Keratinocyte (primary cell): ENCODE measurements around the gene COASY. TPM values are rescaled to one million over a fixed set of nuclear protein-coding genes. Genes with fewer than 3 reads are reported as not detected.

Experiments used
- DNase-seq: peaks from one replicate; pipeline ENCODE4 v3.0.0-alpha.2; 2011; ENCODE audit warnings: low read depth, missing footprints, low spot score
- FAIRE-seq: peaks from 2 replicates; lab custom pipeline; 2011; peaks lifted over from hg19 to GRCh38; lab: Jason Lieb, UNC
- H2AFZ ChIP-seq: 2 replicates; pipeline ENCODE4 v1.6.0; 2012; ENCODE audit warnings: low read length, control low read depth, inconsistent platforms; ENCODE audit not compliant: control insufficient read depth
- H3K27ac ChIP-seq: 2 replicates; pipeline ENCODE4 v1.5.1; 2011; ENCODE audit warnings: low read length; ENCODE audit not compliant: control insufficient read depth, insufficient read depth
- H3K27me3 ChIP-seq: 3 replicates; pipeline ENCODE4 v1.6.0; 2011; ENCODE audit warnings: low read length; ENCODE audit not compliant: control insufficient read depth, insufficient read depth; ENCODE audit errors: extremely low read depth
- H3K36me3 ChIP-seq, 2 experiments: 2 replicates in 1 of 2; 3 replicates in 1 of 2; pipeline ENCODE4 v1.5.1; 2011; ENCODE audit warnings: low read length in 2 of 2, mild to moderate bottlenecking in 1 of 2; ENCODE audit not compliant: control insufficient read depth in 2 of 2, insufficient read depth in 2 of 2; ENCODE audit errors: extremely low read depth in 1 of 2
- H3K4me1 ChIP-seq: 3 replicates; pipeline ENCODE4 v1.5.1; 2011; ENCODE audit warnings: low read length; ENCODE audit not compliant: control insufficient read depth, insufficient read depth; ENCODE audit errors: extremely low read depth
- H3K4me2 ChIP-seq: 3 replicates; pipeline ENCODE4 v1.6.0; 2011; ENCODE audit warnings: low read depth, low read length; ENCODE audit not compliant: control insufficient read depth, insufficient read depth; ENCODE audit errors: extremely low read depth
- H3K4me3 ChIP-seq, 3 experiments: fragments of 200-600 bp in 1 of 3; sonication (generic) in 1 of 3; 2 replicates in 2 of 3; 3 replicates in 1 of 3; pipeline ENCODE4 v1.5.1; 2011 to 2016; ENCODE audit warnings: low read length in 3 of 3, mild to moderate bottlenecking in 3 of 3, control low read depth in 2 of 3, inconsistent platforms in 1 of 3, low read depth in 1 of 3, mixed read lengths in 1 of 3, mixed run types in 1 of 3, moderate library complexity in 1 of 3; ENCODE audit not compliant: control insufficient read depth in 2 of 3, insufficient read depth in 2 of 3; ENCODE audit errors: extremely low read depth in 1 of 3
- H3K79me2 ChIP-seq: 2 replicates; pipeline ENCODE4 v1.6.0; 2012; ENCODE audit warnings: low read length; ENCODE audit not compliant: control insufficient read depth, insufficient read depth
- H3K9ac ChIP-seq: 3 replicates; pipeline ENCODE4 v1.6.0; 2011; ENCODE audit warnings: low read length; ENCODE audit not compliant: control insufficient read depth, insufficient read depth; ENCODE audit errors: extremely low read depth
- H3K9me1 ChIP-seq: 3 replicates; pipeline ENCODE4 v1.6.0; 2011; ENCODE audit warnings: low read length; ENCODE audit not compliant: control insufficient read depth, insufficient read depth; ENCODE audit errors: extremely low read depth
- H3K9me3 ChIP-seq: 2 replicates; pipeline ENCODE4 v1.5.1; 2012; ENCODE audit warnings: low read depth, low read length; ENCODE audit not compliant: control insufficient read depth
- H4K20me1 ChIP-seq: 3 replicates; pipeline ENCODE4 v1.6.0; 2011; ENCODE audit warnings: low read length; ENCODE audit not compliant: control insufficient read depth, insufficient read depth; ENCODE audit errors: extremely low read depth
- EZH2 ChIP-seq: IDR thresholded peaks from one replicate; pipeline ENCODE4 v1.6.1; 2012; ENCODE audit warnings: inconsistent platforms, mild to moderate bottlenecking, low read length, moderate library complexity
- dilution Hi-C: fragments of 300-500 bp; cut with MboI; formaldehyde crosslinking; loops from one replicate; pipeline ENCODE4 v1.7.0; 2020; ENCODE audit warnings: low sequenced_read_pairs; ENCODE audit not compliant: extremely low pct_ligation_motif_present
- polyA plus RNA-seq, 5 experiments: library from polyadenylated mRNA; depleted of rRNA in 3 of 5; stranded (reverse) in 3 of 5; stranded (forward) in 1 of 5; unstranded in 1 of 5; fragments of >200 nt; gene quantifications; 1 replicate in 1 of 5; 2 replicates in 3 of 5; 3 replicates in 1 of 5; pipeline versions ENCODE4 v1.2.1 to v1.2.3, GENCODE V29; 2011 to 2012; ENCODE audit warnings: missing spikeins in 2 of 5, low read depth in 1 of 5, low replicate concordance in 1 of 5
- TF ChIP-seq, protein P1 (sequence below), 3 experiments: IDR thresholded peaks in 1 of 3; conservative IDR thresholded peaks in 1 of 3; optimal IDR thresholded peaks in 1 of 3; 2 replicates in 2 of 3; 3 replicates in 1 of 3; pipeline versions ENCODE3 to v1.5.1; 2011; ENCODE audit warnings: low read length in 3 of 3, mild to moderate bottlenecking in 3 of 3, moderate library complexity in 2 of 3, control low read depth in 1 of 3, inconsistent platforms in 1 of 3; ENCODE audit not compliant: insufficient read depth in 2 of 3; ENCODE audit errors: extremely low read depth in 1 of 3

COASY gene
- polyA plus RNA-seq, 1 donor (not counting 4 experiments of a cell fraction or from before 2014, with no cell fraction given): 26.2 TPM

DNA sequence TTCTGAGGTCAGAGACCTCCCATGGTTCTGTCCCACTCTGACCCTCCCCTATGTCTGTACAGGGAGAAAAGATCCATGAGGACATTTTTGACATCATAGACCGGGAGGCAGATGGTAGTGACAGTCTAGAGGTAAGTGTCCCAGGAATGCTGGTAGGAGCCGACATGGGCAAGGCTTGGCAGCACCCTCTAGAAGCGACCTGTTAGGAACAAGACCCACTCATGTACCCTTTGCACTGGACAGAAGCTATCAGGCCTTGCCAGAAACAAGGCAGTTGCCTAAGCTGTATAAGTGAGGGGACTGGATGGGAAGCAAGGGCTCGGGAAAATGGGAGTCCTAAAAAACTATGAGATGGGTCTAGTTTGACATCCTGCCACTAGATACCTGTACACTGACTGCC is 50.1 kb downstream of the COASY start:
- peaks cover 14% of the 10 kb centered on the region for H3K4me1 ChIP-seq
- H3K9me1 ChIP-seq: no peaks in the 10 kb centered on the region
- no peak overlapping the region for H3K27ac ChIP-seq
- peaks cover 29 to 30% of the 10 kb centered on the region in 2 experiments for H3K36me3 ChIP-seq
- no peaks in the 10 kb centered on the region for H3K9me3 ChIP-seq
- H3K27me3 ChIP-seq: no peaks in the 10 kb centered on the region
- TF ChIP-seq, protein P1, sequence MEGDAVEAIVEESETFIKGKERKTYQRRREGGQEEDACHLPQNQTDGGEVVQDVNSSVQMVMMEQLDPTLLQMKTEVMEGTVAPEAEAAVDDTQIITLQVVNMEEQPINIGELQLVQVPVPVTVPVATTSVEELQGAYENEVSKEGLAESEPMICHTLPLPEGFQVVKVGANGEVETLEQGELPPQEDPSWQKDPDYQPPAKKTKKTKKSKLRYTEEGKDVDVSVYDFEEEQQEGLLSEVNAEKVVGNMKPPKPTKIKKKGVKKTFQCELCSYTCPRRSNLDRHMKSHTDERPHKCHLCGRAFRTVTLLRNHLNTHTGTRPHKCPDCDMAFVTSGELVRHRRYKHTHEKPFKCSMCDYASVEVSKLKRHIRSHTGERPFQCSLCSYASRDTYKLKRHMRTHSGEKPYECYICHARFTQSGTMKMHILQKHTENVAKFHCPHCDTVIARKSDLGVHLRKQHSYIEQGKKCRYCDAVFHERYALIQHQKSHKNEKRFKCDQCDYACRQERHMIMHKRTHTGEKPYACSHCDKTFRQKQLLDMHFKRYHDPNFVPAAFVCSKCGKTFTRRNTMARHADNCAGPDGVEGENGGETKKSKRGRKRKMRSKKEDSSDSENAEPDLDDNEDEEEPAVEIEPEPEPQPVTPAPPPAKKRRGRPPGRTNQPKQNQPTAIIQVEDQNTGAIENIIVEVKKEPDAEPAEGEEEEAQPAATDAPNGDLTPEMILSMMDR (optimal IDR thresholded peaks at IDR 0.05 in 1 of 3, IDR thresholded peaks at IDR 0.05 in 1 of 3, conservative IDR thresholded peaks at IDR 0.05 in 1 of 3; ENCODE audit: extremely low read depth in 1 of 3, insufficient read depth in 2 of 3, low read length in 3 of 3): no peak
- no peak for TF ChIP-seq EZH2
- H3K9ac ChIP-seq: no peak overlapping the region
- no peaks in the 10 kb centered on the region for H4K20me1 ChIP-seq
- dilution Hi-C loops: no loop called here
- no peak overlapping the region for H3K4me2 ChIP-seq
- FAIRE-seq (no peak), DNase-seq (no peak)
- no peak overlapping the region for H2AFZ ChIP-seq
- H3K4me3 ChIP-seq: no peak overlapping the region
- H3K79me2 ChIP-seq: peaks cover 28% of the 10 kb centered on the region

DNA sequence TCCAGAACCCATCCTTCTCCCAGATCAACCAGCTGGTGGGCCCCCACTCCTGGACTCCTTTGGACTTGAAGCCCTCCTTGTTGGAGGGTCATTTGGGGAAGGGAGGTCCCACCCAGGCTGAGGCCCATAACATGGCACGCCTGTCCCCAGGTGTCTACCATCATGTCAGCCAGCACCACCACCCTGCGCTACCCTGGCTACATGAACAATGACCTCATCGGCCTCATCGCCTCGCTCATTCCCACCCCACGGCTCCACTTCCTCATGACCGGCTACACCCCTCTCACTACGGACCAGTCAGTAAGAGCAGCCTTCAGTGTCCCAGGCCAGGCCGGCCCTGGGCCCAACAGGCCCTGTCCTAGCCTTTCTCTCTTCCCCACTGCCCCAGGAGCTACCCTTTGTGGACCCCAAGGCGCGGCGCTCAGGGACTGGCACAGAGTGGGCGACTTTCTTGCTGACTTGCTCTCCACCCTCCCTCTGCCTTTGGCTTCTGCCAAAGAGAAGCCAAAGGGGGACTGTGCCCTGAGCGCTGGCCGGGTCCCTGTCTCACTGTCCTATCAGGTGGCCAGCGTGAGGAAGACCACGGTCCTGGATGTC is 51.8 kb downstream of the COASY start:
- dilution Hi-C loops: no loop called here
- no peaks in the 10 kb centered on the region for H3K9me3 ChIP-seq
- peaks cover 2% of the 10 kb centered on the region for H3K9me1 ChIP-seq
- no peak for DNase-seq
- no peak overlapping the region for H2AFZ ChIP-seq
- TF ChIP-seq EZH2: no peak
- TF ChIP-seq, protein P1 (optimal IDR thresholded peaks at IDR 0.05 in 1 of 3, IDR thresholded peaks at IDR 0.05 in 1 of 3, conservative IDR thresholded peaks at IDR 0.05 in 1 of 3; ENCODE audit: extremely low read depth in 1 of 3, insufficient read depth in 2 of 3, low read length in 3 of 3): no peak
- H3K27me3 ChIP-seq: no peaks in the 10 kb centered on the region
- peaks cover 29 to 30% of the 10 kb centered on the region in 2 experiments for H3K36me3 ChIP-seq
- peaks cover 10% of the 10 kb centered on the region for H3K79me2 ChIP-seq
- no peak overlapping the region for H3K4me2 ChIP-seq
- no peak overlapping the region for H3K27ac ChIP-seq
- H3K4me3 ChIP-seq: no peak overlapping the region
- no peak for FAIRE-seq
- no peaks in the 10 kb centered on the region for H4K20me1 ChIP-seq
- H3K4me1 ChIP-seq: peaks cover 18% of the 10 kb centered on the region
- no peak overlapping the region for H3K9ac ChIP-seq

Other genes with a start within 250 kb of the COASY start
- 30.6 to 55.8 TPM (median 37.4 TPM) in 3 replicates for gene STAT3, start 173.7 kb upstream of the COASY start, polyA plus RNA-seq
- gene CAVIN1, start 138.9 kb upstream of the COASY start, polyA plus RNA-seq: 172 to 237 TPM (median 190 TPM) in 3 replicates
- 24.0 to 43.7 TPM (median 41.9 TPM) in 3 replicates for gene ATP6V0A1, start 103.3 kb upstream of the COASY start, polyA plus RNA-seq
- 6.9 to 13.1 TPM (median 10.8 TPM) in 3 replicates for gene NAGLU, start 25.9 kb upstream of the COASY start, polyA plus RNA-seq
- 3.6 to 14.7 TPM (median 5.3 TPM) in 3 replicates for gene HSD17B1, start 9.2 kb upstream of the COASY start, polyA plus RNA-seq
- gene MLX, start 5.0 kb downstream of the COASY start, polyA plus RNA-seq: 39.2 to 45.1 TPM (median 39.5 TPM) in 3 replicates
- 2.4 to 7.8 TPM (median 7.7 TPM) in 3 replicates for gene PSMC3IP, start 15.6 kb downstream of the COASY start, polyA plus RNA-seq
- gene RETREG3, start 47.2 kb downstream of the COASY start, polyA plus RNA-seq: 25.2 to 49.5 TPM (median 32.5 TPM) in 3 replicates
- gene TUBG1, start 47.5 kb downstream of the COASY start, polyA plus RNA-seq: 35.1 to 141 TPM (median 54.8 TPM) in 3 replicates
- gene TUBG2, start 97.1 kb downstream of the COASY start, polyA plus RNA-seq: 13.5 to 17.8 TPM (median 14.5 TPM) in 3 replicates
- gene PLEKHH3, start 114.8 kb downstream of the COASY start, polyA plus RNA-seq: 3.1 to 10.7 TPM (median 4.9 TPM) in 3 replicates
- 0.02 to 0.05 TPM (median 0.03 TPM) in 3 replicates for gene CCR10, start 119.7 kb downstream of the COASY start, polyA plus RNA-seq
- 0.46 to 2.0 TPM (median 0.71 TPM) in 3 replicates for gene CNTNAP1, start 120.4 kb downstream of the COASY start, polyA plus RNA-seq
- gene EZH1, start 182.9 kb downstream of the COASY start, polyA plus RNA-seq: 13.6 to 18.4 TPM (median 18.3 TPM) in 3 replicates
- 0.19 TPM in 1 of 3 replicates, not detected in the others for gene RAMP2, start 199.1 kb downstream of the COASY start, polyA plus RNA-seq
- gene VPS25, start 211.3 kb downstream of the COASY start, polyA plus RNA-seq: 122 to 141 TPM (median 133 TPM) in 3 replicates
- 0.03 to 0.10 TPM (median 0.04 TPM) in 3 replicates for gene WNK4, start 218.5 kb downstream of the COASY start, polyA plus RNA-seq
- 83.6 to 97.8 TPM (median 92.4 TPM) in 3 replicates for gene COA3, start 236.6 kb downstream of the COASY start, polyA plus RNA-seq
- gene CNTD1, start 236.7 kb downstream of the COASY start, polyA plus RNA-seq: not detected in 3 replicates